Measurements from ENCODE around the gene CCL26. TPM values are rescaled to one million over a fixed set of nuclear protein-coding genes. Genes with fewer than 3 reads are reported as not detected.

Gene CCL26
- total RNA-seq, 2 experiments from 2014 or later = not detected

- intact Hi-C loops (cut with micrococcal nuclease; ENCODE audit: unreplicated experiment) = no loop called here
- CTCF ChIA-PET (ENCODE audit: unreplicated experiment) = no interaction called here
- Histone ChIP-seq H3K4me3 (ENCODE audit: low read depth, low read length, poor library complexity, severe bottlenecking) (no peak overlapping the region), H3K36me3 (ENCODE audit: insufficient read depth, low read length) (no peaks in the 10 kb centered on the region), H4K20me1 (ENCODE audit: insufficient read depth, low read length) (no peaks in the 10 kb centered on the region), H3K4me2 (ENCODE audit: low read length) (no peak overlapping the region), H3K9me3 (ENCODE audit: low read length) (no peaks in the 10 kb centered on the region), H3K27ac (ENCODE audit: low read depth, low read length, poor library complexity, severe bottlenecking) (no peak overlapping the region), H3K4me1 (ENCODE audit: insufficient read depth, low read length, poor library complexity, severe bottlenecking) (no peaks in the 10 kb centered on the region), H3K9me2 (ENCODE audit: insufficient read depth, low read length) (no peaks in the 10 kb centered on the region), H2AFZ (ENCODE audit: low read length) (no peak overlapping the region), H3K79me2 (ENCODE audit: insufficient read depth, low read depth, low read length) (no peaks in the 10 kb centered on the region)
- no peak for DNase-seq (ENCODE audit: low spot score)
- POLR2A ChIA-PET = interaction anchor here (0.6 kb wide), 1 partner anchor 112 kb away, joined by 3 read pairs; no protein-coding TSS in a partner anchor
- TF ChIP-seq EZH2phosphoT487 (IDR thresholded peaks at IDR 0.05; ENCODE audit: borderline replicate concordance, low read depth, low read length) = no peak
- TF ChIP-seq, protein P1, sequence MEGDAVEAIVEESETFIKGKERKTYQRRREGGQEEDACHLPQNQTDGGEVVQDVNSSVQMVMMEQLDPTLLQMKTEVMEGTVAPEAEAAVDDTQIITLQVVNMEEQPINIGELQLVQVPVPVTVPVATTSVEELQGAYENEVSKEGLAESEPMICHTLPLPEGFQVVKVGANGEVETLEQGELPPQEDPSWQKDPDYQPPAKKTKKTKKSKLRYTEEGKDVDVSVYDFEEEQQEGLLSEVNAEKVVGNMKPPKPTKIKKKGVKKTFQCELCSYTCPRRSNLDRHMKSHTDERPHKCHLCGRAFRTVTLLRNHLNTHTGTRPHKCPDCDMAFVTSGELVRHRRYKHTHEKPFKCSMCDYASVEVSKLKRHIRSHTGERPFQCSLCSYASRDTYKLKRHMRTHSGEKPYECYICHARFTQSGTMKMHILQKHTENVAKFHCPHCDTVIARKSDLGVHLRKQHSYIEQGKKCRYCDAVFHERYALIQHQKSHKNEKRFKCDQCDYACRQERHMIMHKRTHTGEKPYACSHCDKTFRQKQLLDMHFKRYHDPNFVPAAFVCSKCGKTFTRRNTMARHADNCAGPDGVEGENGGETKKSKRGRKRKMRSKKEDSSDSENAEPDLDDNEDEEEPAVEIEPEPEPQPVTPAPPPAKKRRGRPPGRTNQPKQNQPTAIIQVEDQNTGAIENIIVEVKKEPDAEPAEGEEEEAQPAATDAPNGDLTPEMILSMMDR (conservative IDR thresholded peaks at IDR 0.05; ENCODE audit: low read length) = no peak
- no TSS peak for BruUV-seq (replicated peaks)
Measured at GRCh38 chr7:75815418-75816064, 43.5 kb upstream of the CCL26 start.

DNA sequence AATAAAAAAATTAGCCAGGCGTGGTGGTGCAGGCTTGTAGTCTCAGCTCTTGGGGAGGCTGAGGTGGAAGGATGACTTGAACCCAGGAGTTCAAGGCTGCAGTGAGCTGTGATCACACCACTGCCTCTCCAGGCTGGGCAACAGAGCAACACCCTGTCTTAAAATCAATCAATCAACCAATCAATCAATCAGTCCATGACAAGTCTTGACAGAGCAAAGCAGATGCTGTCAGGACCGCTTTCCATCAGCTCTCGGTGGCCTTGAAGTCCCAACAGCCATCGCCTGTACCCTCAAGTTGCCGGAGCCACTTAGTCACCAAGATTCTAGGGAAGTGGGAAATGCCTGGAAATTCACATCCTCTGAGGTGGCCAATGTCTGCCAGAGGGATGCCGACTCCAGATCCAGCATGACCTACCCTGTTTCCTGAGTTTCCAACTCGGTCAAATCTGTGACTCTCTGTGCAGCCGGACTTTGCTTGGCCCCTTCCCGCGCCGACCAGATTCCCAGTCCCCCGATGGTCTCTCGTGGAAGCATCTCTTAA is 42.5 kb upstream of the CCL26 start:
- POLR2A ChIA-PET = no interaction called here
- no peak for DNase-seq (ENCODE audit: low spot score)
- Histone ChIP-seq H3K36me3 (ENCODE audit: insufficient read depth, low read length) (no peaks in the 10 kb centered on the region), H3K27ac (ENCODE audit: low read depth, low read length, poor library complexity, severe bottlenecking) (no peak overlapping the region), H3K4me2 (ENCODE audit: low read length) (no peak overlapping the region), H3K9me3 (ENCODE audit: low read length) (no peaks in the 10 kb centered on the region), H2AFZ (ENCODE audit: low read length) (no peak overlapping the region), H3K4me1 (ENCODE audit: insufficient read depth, low read length, poor library complexity, severe bottlenecking) (no peaks in the 10 kb centered on the region), H3K9me2 (ENCODE audit: insufficient read depth, low read length) (no peaks in the 10 kb centered on the region), H3K4me3 (ENCODE audit: low read depth, low read length, poor library complexity, severe bottlenecking) (no peak overlapping the region), H3K79me2 (ENCODE audit: insufficient read depth, low read depth, low read length) (no peaks in the 10 kb centered on the region), H4K20me1 (ENCODE audit: insufficient read depth, low read length) (no peaks in the 10 kb centered on the region)
- intact Hi-C loops (cut with micrococcal nuclease; ENCODE audit: unreplicated experiment) = no loop called here
- no TSS peak for BruUV-seq (replicated peaks)
- CTCF ChIA-PET (ENCODE audit: unreplicated experiment) = no interaction called here
- TF ChIP-seq EZH2phosphoT487 (IDR thresholded peaks at IDR 0.05; ENCODE audit: borderline replicate concordance, low read depth, low read length) = no peak

DNA sequence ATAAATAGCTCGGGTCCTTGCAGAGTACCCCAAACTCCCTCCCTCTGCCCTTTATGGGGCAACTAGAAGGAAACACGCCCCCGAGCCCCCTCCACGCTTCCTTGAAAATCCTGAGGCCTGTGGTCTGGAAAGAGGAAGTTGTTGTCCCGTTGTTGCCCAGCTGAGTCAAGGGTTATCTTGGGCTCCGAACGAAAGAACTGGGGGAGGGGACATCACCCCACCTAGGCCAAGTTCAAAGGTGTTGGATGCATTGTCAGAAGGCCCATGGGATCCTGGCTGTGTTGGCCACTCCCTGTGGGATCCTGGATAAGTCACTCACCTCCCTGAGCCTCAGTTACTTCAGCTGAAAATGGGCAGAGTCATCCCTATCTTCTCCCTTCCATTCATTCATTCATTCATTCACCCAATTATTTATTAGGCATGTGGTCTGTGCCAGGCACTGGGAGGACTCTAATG is 41.8 kb upstream of the CCL26 start, which contains the start of gene CCL24:
CCL24 (minus strand) TSS at position 26 of the 456 bp plus-strand sequence. CDS start 91 bp downstream, outside the sequence.
- H2AFZ ChIP-seq (ENCODE audit: low read length) = no peak within 1 kb of the TSS
- POLR2A ChIA-PET = no interaction called here
- TF ChIP-seq, protein P1 (conservative IDR thresholded peaks at IDR 0.05; ENCODE audit: low read length) = no peak
- no peak for TF ChIP-seq EZH2phosphoT487 (IDR thresholded peaks at IDR 0.05; ENCODE audit: borderline replicate concordance, low read depth, low read length)

More for the DNA sequence above, 41.8 kb upstream of the CCL26 start, which contains the start of gene CCL24:
- Histone ChIP-seq H3K4me2 (ENCODE audit: low read length) (no peak within 1 kb of the TSS), H3K27ac (ENCODE audit: low read depth, low read length, poor library complexity, severe bottlenecking) (no peak within 1 kb of the TSS), H3K4me1 (ENCODE audit: insufficient read depth, low read length, poor library complexity, severe bottlenecking) (no peaks in the 10 kb centered on the region), H3K9me2 (ENCODE audit: insufficient read depth, low read length) (no peaks in the 10 kb centered on the region), H3K9me3 (ENCODE audit: low read length) (no peaks in the 10 kb centered on the region), H3K79me2 (ENCODE audit: insufficient read depth, low read depth, low read length) (no peaks in the 10 kb centered on the region), H3K4me3 (ENCODE audit: low read depth, low read length, poor library complexity, severe bottlenecking) (no peak within 1 kb of the TSS), H4K20me1 (ENCODE audit: insufficient read depth, low read length) (no peaks in the 10 kb centered on the region), H3K36me3 (ENCODE audit: insufficient read depth, low read length) (no peaks in the 10 kb centered on the region)
- no TSS peak for BruUV-seq (replicated peaks)
- intact Hi-C loops (cut with micrococcal nuclease; ENCODE audit: unreplicated experiment) = no loop called here
- CTCF ChIA-PET (ENCODE audit: unreplicated experiment) = no interaction called here
- DNase-seq (ENCODE audit: low spot score) = no peak
